MG63 (cell line): Measurements from ENCODE around the gene MMP10. TPM values are rescaled to one million over a fixed set of nuclear protein-coding genes. Genes with fewer than 3 reads are reported as not detected.

Experiments used
- DNase-seq: peaks from one replicate; pipeline ENCODE4 v3.0.0-alpha.2; 2020
- H3K27me3 ChIP-seq: fragments of 250-450 bp; sonication (Bioruptor Pico); 2 replicates; pipeline ENCODE4 v1.5.1; 2020; ENCODE audit warnings: mild to moderate bottlenecking, moderate library complexity
- H3K36me3 ChIP-seq: fragments of 250-450 bp; sonication (Bioruptor Pico); 2 replicates; pipeline ENCODE4 v1.5.1; 2020; ENCODE audit warnings: mild to moderate bottlenecking, moderate library complexity
- H3K4me3 ChIP-seq: fragments of 250-450 bp; sonication (Bioruptor Pico); 2 replicates; pipeline ENCODE4 v1.5.1; 2020; ENCODE audit warnings: mild to moderate bottlenecking, moderate library complexity
- H3K9me3 ChIP-seq: fragments of 250-450 bp; sonication (Bioruptor Pico); 2 replicates; pipeline ENCODE4 v1.5.1; 2020; ENCODE audit warnings: mild to moderate bottlenecking, moderate library complexity
- total RNA-seq: library from RNA; depleted of rRNA; stranded (reverse); fragments of >200 nt; shearing (Covaris generic); gene quantifications from 2 replicates; pipeline ENCODE4 v1.2.3, GENCODE V29; 2014; ENCODE audit warnings: low replicate concordance

MMP10 gene
- total RNA-seq, 1 experiment from 2014 or later, result 3.0 TPM

GRCh38 chr11:102792604-102793003 lies 12.2 kb upstream of the MMP10 start:
- H3K9me3 ChIP-seq, result no peaks in the 10 kb centered on the region
- no peak overlapping the region for H3K4me3 ChIP-seq
- DNase-seq, result no peak
- no peaks in the 10 kb centered on the region for H3K27me3 ChIP-seq
- H3K36me3 ChIP-seq, result no peaks in the 10 kb centered on the region

- no peaks in the 10 kb centered on the region for H3K36me3 ChIP-seq
- no peaks in the 10 kb centered on the region for H3K27me3 ChIP-seq
- DNase-seq, result no peak
- no peak overlapping the region for H3K4me3 ChIP-seq
- no peaks in the 10 kb centered on the region for H3K9me3 ChIP-seq
These were observed 11.0 kb upstream of the MMP10 start for GRCh38 chr11:102791271-102792036.

- Histone ChIP-seq H3K4me3 (no peak overlapping the region), H3K36me3 (no peaks in the 10 kb centered on the region), H3K27me3 (no peaks in the 10 kb centered on the region), H3K9me3 (no peaks in the 10 kb centered on the region)
- no peak for DNase-seq
These were observed 8.0 kb upstream of the MMP10 start for GRCh38 chr11:102788334-102788995.

GRCh38 chr11:102784380-102784779 lies 4.0 kb upstream of the MMP10 start:
- Histone ChIP-seq H3K27me3 (no peaks in the 10 kb centered on the region; the same call in 1 of the 2 replicates), H3K36me3 (no peaks in the 10 kb centered on the region)
- DNase-seq, result no peak

GRCh38 chr11:102783720-102784119 lies 3.3 kb upstream of the MMP10 start:
- Histone ChIP-seq H3K27me3 (no peaks in the 10 kb centered on the region; the same call in 1 of the 2 replicates), H3K9me3 (no peaks in the 10 kb centered on the region; the same call in 1 of the 2 replicates), H3K4me3 (no peak overlapping the region), H3K36me3 (no peaks in the 10 kb centered on the region)
- no peak for DNase-seq

More at GRCh38 chr11:102784380-102784779, 4.0 kb upstream of the MMP10 start:
- Histone ChIP-seq H3K9me3 (no peaks in the 10 kb centered on the region; the same call in 1 of the 2 replicates), H3K4me3 (no peak overlapping the region)

GRCh38 chr11:102783016-102783415 lies 2.6 kb upstream of the MMP10 start:
- H3K4me3 ChIP-seq, result no peak overlapping the region
- no peaks in the 10 kb centered on the region for H3K36me3 ChIP-seq
- H3K27me3 ChIP-seq, result no peaks in the 10 kb centered on the region; the same call in 1 of the 2 replicates
- no peak for DNase-seq
- no peaks in the 10 kb centered on the region; the same call in 1 of the 2 replicates for H3K9me3 ChIP-seq

GRCh38 chr11:102781676-102782075 lies 1.2 kb upstream of the MMP10 start:
- no peaks in the 10 kb centered on the region for H3K36me3 ChIP-seq
- H3K9me3 ChIP-seq, result no peaks in the 10 kb centered on the region; the same call in 1 of the 2 replicates
- no peak for DNase-seq
- H3K4me3 ChIP-seq, result no peak overlapping the region
- no peaks in the 10 kb centered on the region; the same call in 1 of the 2 replicates for H3K27me3 ChIP-seq

DNA sequence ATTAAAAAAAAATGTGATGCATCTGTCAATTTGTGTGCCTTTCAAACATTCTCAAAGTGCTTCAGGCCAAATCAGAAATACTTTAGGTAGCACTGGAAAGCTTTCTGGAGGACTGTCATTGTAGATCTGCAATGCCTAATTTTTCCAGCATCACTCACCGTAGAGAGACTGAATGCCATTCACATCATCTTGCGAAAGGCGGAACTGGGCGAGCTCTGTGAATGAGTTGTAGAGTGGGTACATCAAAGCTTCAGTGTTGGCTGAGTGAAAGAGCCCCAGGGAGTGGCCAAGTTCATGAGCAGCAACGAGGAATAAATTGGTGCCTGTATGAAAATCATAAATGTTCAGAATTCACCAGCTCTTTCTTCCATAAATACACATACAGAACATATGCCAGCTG lies 4.0 kb downstream of the MMP10 start:
- no peaks in the 10 kb centered on the region; the same call in 1 of the 2 replicates for H3K27me3 ChIP-seq
- no peaks in the 10 kb centered on the region for H3K9me3 ChIP-seq
- H3K4me3 ChIP-seq, result no peak overlapping the region
- no peak for DNase-seq
- H3K36me3 ChIP-seq, result no peaks in the 10 kb centered on the region

DNA sequence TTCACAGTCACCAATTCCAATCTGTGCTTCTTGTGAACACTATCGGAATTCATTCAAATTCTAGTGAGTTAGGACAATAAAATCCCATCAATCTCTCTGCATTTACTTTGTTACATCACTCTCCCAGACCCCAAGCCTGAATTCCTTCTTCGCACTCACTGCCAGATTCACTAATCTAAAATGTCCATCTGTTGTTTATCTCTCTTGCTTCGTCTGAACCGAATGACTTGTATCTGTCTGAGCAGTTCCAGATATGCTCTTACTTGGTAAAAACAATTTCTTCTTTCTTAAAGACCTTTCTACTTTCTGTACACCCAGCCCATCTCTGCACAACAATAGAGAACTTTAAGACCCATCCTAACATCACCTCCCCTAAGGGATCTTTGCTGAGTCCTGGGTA lies 7.0 kb downstream of the MMP10 start:
- DNase-seq, result no peak
- no peaks in the 10 kb centered on the region for H3K36me3 ChIP-seq
- H3K9me3 ChIP-seq, result no peaks in the 10 kb centered on the region
- H3K27me3 ChIP-seq, result no peaks in the 10 kb centered on the region
- no peak overlapping the region for H3K4me3 ChIP-seq

- Histone ChIP-seq H3K36me3 (no peaks in the 10 kb centered on the region), H3K27me3 (no peaks in the 10 kb centered on the region), H3K9me3 (no peaks in the 10 kb centered on the region), H3K4me3 (no peak overlapping the region)
- DNase-seq, result peak; percentile 2
These were observed 9.1 kb downstream of the MMP10 start for GRCh38 chr11:102771351-102771750.

DNA sequence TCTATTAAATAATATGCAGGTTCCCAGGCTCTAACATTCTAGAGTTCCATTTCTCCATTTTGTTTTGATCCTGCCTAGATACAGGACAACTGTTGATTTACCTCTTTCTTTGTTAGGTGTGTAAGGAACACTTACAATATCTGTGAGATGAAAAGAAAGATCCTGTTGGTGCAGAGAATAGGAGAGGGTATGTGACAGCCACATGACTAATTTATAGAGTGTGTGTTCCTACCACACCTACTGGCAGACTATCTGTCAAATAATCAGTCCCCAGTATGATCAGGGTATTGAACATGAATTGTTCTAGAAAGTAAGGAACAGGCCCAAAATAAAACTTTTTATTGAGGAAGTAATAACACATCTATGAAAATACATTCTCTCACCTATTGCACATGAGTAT lies 10.2 kb downstream of the MMP10 start:
- no peak for DNase-seq
- Histone ChIP-seq H3K4me3 (no peak overlapping the region), H3K9me3 (no peaks in the 10 kb centered on the region), H3K27me3 (no peaks in the 10 kb centered on the region), H3K36me3 (no peaks in the 10 kb centered on the region)

DNA sequence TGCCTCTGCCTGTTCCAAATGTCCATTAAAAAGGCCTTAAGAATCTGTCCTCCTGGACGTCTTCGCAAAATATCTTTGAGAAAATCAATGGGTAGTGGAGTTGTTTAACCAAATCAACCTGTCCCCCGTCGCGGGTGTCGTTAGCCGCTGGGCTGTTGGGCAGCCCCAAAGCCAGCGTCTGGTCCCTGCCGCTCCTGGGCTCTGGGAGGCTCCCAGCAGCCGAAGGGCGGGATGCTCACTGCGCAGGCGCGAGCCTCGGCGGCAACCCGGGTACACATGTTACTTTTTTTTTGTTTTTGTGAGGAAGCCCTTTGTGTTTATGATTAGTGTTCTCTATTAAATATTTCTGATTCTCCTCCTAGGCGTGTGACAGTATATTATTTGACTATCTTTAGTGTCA lies 12.6 kb downstream of the MMP10 start:
- DNase-seq, result no peak
- no peaks in the 10 kb centered on the region for H3K36me3 ChIP-seq
- no peaks in the 10 kb centered on the region for H3K9me3 ChIP-seq
- H3K4me3 ChIP-seq, result no peak overlapping the region
- H3K27me3 ChIP-seq, result no peaks in the 10 kb centered on the region; the same call in 1 of the 2 replicates

GRCh38 chr11:102763440-102763839 lies 17.0 kb downstream of the MMP10 start:
- H3K36me3 ChIP-seq, result no peaks in the 10 kb centered on the region
- peaks cover 3% of the 10 kb centered on the region; the same call in 1 of the 2 replicates for H3K27me3 ChIP-seq
- no peaks in the 10 kb centered on the region; the same call in 1 of the 2 replicates for H3K9me3 ChIP-seq
- no peak overlapping the region for H3K4me3 ChIP-seq
- DNase-seq, result no peak

GRCh38 chr11:102762361-102762767 lies 18.1 kb downstream of the MMP10 start:
- Histone ChIP-seq H3K4me3 (no peak overlapping the region), H3K36me3 (no peaks in the 10 kb centered on the region), H3K9me3 (no peaks in the 10 kb centered on the region; the same call in 1 of the 2 replicates), H3K27me3 (peaks cover 3% of the 10 kb centered on the region; the same call in 1 of the 2 replicates)
- no peak for DNase-seq

GRCh38 chr11:102761646-102762238 lies 18.7 kb downstream of the MMP10 start:
- H3K4me3 ChIP-seq, result no peak overlapping the region
- no peaks in the 10 kb centered on the region for H3K36me3 ChIP-seq
- peaks cover 3% of the 10 kb centered on the region; the same call in 1 of the 2 replicates for H3K27me3 ChIP-seq
- DNase-seq, result no peak
- H3K9me3 ChIP-seq, result no peaks in the 10 kb centered on the region; the same call in 1 of the 2 replicates

DNA sequence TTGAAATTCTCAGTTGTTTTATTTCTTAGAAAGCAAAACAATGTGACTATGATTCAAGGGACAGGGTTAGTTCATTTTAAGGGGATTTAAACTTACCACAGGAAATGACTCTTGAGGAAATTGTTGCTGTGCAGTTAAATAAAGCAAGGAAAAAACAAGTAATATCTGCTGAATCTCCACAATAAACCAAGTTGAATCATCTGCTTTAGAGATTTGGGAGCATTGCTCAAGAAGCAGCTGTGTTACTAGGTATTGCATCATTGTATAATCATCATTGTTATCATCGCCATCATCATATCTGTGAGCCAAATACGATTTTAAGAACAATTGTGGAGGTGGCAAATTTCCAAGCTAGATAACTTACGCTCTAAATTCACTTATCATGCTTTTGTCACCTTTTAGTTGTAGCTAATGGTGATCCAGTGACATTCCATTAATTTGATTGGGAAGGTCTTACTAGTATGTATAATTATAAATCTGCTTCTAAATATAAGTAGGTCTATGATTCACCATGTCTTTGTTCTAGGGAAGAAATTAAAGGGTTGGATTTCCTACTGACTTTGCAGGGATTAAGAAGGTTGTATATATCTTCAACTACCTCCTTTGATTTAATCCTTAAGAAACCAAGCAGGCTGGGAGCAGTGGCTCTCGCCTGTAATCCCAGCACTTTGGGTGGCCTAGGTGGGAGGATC lies 19.9 kb downstream of the MMP10 start:
- Histone ChIP-seq H3K27me3 (peaks cover 3% of the 10 kb centered on the region; the same call in 1 of the 2 replicates), H3K36me3 (no peaks in the 10 kb centered on the region), H3K4me3 (no peak overlapping the region), H3K9me3 (no peaks in the 10 kb centered on the region; the same call in 1 of the 2 replicates)
- peak; percentile 7 for DNase-seq
